ENCODE data around the gene KLHL18.
"Not testable (repeated sequence)": the region's sequence is repeated elsewhere in the genome, so short reads cannot be mapped to it uniquely, and the experiment has no call there.

The KLHL18 gene

GRCh38 chr3:47314056-47314764 lies 31.5 kb downstream of the KLHL18 start:
- DNase-seq (ENCODE audit: low read depth), result no peak

DNA sequence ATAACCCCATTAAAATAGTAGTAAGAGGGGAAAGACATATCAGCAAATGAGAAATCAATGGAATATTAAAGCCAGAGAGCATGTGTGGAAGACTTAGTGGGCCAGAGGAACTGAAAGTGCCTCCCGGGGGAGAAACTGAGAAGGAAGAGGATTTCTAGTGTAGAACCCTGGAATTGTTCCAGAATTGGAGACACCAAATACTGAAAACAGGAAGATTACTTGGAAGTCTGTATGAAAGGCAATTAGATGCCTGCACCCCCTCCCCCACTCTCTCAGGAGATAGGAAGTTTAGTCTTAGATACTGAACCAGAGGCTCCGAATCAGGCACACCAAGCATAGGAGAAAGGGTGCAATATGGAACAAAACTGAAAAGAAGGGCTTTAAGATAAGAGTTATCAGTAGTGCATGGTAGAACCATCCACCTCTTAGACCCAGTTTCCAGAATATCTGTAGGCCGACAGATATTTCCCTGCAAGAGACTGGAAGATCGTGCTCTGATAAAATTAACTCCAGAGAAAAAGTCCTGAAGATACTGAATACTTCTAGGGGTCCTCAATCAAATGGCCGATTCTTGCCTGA lies 32.4 kb downstream of the KLHL18 start:
- DNase-seq (ENCODE audit: low read depth), result no peak

- DNase-seq (ENCODE audit: low read depth), result not testable (repeated sequence)
Observed at GRCh38 chr3:47316151-47316550, 33.4 kb downstream of the KLHL18 start.

- DNase-seq (ENCODE audit: low read depth), result no peak
Observed at GRCh38 chr3:47318916-47319315, 36.2 kb downstream of the KLHL18 start.

DNA sequence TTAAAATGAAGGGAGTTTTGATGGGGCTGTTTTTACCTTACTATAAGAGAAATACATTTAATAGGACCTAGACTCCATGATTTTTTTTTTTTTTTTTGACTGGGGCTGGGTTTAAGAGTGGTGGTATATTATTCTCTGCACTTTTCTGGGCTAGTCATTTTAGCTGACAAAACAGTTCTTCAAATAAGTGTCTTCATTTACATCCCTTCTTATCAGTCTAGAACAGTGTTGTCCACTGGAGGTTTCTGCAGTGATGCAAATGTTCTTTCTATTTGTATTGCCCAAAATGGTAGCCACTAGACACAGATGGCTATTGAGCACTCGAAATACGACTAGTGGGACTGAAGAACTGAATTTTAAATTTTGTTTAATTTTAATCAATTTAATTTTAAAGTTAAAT lies 37.2 kb downstream of the KLHL18 start:
- no peak for DNase-seq (ENCODE audit: low read depth)

- peak; percentile 15 for DNase-seq (ENCODE audit: low read depth)
Observed at GRCh38 chr3:47323431-47324277, 40.9 kb downstream of the KLHL18 start.

- peak; percentile 44 for DNase-seq (ENCODE audit: low read depth)
Observed at GRCh38 chr3:47324278-47324865, 41.6 kb downstream of the KLHL18 start.

DNA sequence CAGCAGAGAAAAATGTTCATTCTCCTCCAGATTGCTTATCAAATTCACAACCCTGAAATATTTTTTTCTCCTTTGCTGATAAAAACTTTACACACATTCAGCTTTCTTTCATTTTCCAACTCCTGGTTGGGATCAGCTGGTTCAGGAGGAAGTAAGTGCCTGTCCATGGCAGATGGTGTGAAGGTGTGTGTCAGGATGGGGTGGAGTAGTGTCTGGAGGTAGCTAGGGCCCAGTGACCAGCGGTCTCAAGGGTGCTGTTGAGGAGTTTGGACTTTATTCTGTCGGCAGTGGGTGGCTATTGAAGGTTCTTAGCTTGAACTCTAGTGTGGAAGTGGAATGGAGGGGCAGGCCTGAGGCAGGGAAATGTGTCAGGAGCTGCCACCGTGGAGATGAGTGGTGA lies 51.2 kb downstream of the KLHL18 start:
- no peak for DNase-seq (ENCODE audit: low read depth)

DNA sequence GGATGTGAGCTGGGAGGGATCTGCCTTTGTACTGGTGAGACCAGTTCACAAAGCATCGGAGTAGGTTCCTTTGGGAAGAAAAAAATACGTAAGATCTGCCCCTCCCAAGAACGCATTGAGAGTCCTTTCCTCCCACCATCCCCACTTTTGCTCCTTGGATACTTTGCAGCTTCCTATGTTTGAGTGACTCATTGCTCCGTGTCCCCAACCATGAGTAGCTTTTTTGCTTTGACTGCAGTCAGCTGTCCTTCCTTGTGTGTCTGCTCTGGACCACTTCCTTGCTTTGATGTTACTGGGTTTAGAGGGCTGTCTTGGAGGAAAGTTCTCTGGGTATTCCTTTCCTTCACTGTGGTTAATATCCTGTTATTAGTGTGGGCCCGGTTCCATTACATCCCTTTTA lies 54.9 kb downstream of the KLHL18 start:
- DNase-seq (ENCODE audit: low read depth), result no peak

DNA sequence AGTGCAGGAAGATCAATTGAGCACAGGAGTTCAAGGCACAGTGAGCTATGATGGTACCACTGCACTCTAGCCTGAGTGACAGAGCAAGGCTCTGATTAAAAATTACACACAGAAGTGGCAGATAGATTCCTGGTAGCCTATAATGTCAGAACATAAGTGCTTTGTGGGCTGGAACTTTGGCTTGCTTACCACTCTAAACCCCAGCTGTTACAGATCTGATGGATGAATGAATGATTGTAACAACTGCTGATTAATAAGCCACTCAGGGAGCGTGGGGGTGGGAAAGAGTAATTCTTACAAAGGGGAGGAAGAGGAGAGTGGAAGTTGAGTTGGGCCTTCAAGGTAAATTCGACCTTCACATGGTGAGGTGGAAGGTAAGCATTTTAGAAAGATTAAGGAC lies 57.2 kb downstream of the KLHL18 start:
- DNase-seq (ENCODE audit: low read depth), result no peak

DNA sequence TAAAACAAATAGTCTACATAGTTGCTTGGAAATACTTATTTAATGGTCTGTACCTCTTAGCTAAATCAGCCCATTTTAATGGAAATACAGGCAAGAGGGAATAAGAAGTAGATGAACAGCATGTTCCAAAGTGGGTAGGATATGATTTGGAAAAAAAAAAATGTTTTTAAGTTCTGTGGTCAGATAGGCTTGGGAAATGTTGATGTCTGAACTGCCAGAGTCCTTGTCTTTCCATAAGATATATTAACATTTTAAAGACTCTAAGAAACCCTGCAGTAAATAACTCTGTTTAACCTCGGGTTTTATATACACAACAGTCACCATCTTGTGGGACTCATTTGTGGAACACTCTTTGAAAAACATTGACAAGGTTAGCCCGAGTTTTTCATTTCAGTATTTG lies 58.1 kb downstream of the KLHL18 start:
- no peak for DNase-seq (ENCODE audit: low read depth)

DNA sequence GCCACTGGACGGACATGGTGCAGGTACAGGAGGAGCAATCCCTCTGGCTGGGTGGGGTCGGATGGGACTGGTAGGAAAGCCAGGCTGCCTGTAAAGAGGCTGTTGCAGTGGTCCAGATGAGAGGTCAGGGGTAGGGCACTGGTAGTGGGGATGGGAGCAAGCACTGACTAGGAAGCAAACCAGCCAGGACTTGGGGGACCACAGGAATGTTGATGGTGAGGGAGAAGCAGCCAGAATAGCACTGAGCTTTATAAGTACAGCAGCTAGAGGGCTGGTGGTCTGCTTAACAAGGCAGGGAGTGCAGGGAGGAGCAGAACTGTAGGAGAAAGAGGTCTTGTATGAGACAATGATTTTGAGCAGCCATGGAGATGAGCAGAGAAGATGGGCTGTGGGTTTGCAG lies 59.4 kb downstream of the KLHL18 start:
- no peak for DNase-seq (ENCODE audit: low read depth)

- no peak for DNase-seq (ENCODE audit: low read depth)
Observed at GRCh38 chr3:47342812-47343211, 60.1 kb downstream of the KLHL18 start.

- DNase-seq (ENCODE audit: low read depth), result no peak
Observed at GRCh38 chr3:47343471-47343971, 60.8 kb downstream of the KLHL18 start.

GRCh38 chr3:47344971-47345370 lies 62.2 kb downstream of the KLHL18 start:
- no peak for DNase-seq (ENCODE audit: low read depth)

DNA sequence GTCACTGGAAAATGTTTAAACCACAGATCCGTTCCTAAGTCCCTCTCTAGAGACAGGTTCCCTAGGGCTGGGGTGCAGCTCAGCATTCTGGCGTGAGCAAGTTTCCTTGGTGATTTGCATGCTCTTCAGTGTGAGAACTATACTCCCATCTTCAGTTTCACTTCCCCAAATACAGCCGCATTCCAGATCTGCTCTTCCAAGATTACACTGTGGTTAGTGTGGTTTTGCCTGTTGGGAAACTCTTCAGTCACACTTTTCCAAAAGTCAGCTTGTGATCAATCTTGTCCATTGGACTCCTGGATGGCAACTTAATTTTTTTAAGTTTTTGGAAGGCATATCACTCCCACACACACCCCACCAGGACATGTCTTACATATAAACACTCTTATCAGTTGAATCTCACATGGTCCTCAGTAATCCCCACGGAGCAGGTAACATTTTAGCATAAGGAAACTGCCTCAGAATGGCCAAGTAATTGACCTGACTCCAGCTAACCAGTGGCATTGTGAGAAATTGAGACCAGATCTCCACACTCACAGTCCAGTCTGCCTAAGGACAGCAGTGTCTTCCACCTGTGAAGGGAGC lies 64.6 kb downstream of the KLHL18 start:
- DNase-seq (ENCODE audit: low read depth), result no peak

DNA sequence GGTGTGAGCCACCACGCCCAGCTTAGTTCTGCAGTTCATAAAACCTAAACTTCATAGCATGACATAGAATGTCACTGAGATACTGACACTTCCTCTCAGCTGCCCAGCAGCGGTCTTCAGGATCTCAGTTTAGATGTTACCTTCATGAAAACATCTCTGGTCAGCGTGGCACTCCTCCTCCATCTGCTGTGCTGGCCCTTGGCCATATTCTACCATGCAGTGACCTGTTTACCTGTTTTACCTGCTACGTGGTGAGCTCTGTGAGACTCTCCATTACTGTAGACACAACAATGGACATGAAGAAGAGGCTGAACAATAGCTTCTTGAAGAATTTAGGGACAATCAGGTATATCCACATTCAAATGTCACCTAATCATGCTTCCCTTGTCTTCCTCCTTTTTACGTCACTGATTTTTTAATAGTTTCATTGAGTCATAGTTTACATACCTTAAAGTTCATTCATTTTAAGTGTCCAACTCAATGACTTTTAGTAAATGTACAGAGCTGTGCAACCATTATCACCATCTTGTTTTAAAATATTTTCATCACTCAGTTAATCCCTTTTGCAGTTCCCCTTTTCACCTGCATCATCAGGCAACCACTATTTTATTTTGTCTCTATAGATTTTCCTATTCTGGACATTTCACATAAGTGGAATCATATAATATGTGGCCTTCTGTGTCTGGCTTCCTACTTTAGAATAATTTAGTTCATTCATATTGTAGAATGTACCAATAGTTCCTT lies 65.8 kb downstream of the KLHL18 start:
- no peak for DNase-seq (ENCODE audit: low read depth)

- DNase-seq (ENCODE audit: low read depth), result no peak
Observed at GRCh38 chr3:47355010-47355409, 72.3 kb downstream of the KLHL18 start.

- no peak for DNase-seq (ENCODE audit: low read depth)
Observed at GRCh38 chr3:47356201-47356600, 73.5 kb downstream of the KLHL18 start.

DNA sequence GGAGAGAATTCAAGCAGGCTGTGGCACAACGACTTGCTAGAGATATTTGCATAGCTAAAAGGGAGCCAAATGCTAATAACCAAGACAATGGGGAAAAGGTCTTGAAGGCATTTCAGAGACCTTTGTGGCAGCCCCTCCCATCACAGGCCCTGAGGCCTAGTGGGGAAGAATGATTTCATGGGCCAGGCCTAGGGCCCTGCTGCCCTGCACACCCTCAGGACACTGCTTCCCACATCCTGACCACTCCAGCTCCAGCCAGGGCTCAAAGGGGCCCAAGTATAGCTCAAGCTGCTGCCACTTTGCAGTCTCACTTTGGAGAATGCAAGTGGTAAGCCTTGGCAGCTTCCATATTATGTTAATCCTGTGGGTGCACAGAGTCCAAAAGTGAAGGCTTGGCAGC lies 76.6 kb downstream of the KLHL18 start:
- no peak for DNase-seq (ENCODE audit: low read depth)

GRCh38 chr3:47360110-47360517 lies 77.4 kb downstream of the KLHL18 start:
- DNase-seq (ENCODE audit: low read depth), result not testable (repeated sequence)
